Calu3 (cell line): ENCODE results near the gene CNPY3. TPM values are rescaled to one million over a fixed set of nuclear protein-coding genes. Genes with fewer than 3 reads are reported as not detected.

Source experiments
- BruUV-seq: library from RNA; stranded (reverse); fragments of 400-500 nt; replicated peaks from 2 replicates; lab custom pipeline; 2021; lab: Mats Ljungman, UMichigan
- CTCF ChIA-PET: fragments of 300-600 bp; sonication (Branson Sonifier 250); formaldehyde crosslinking; loops from one replicate; lab custom pipeline; 2022; ENCODE audit warnings: antibody characterized with exemption; lab: Charles Lee
- DNase-seq: peaks from one replicate; pipeline ENCODE4 v3.0.0; 2022
- H3K27ac Mint-ChIP-seq: one replicate; pipeline ENCODE4 v1.8.0; 2022; ENCODE audit warnings: mixed read lengths; ENCODE audit not compliant: unreplicated experiment
- H3K27me3 Mint-ChIP-seq: one replicate; pipeline ENCODE4 v1.8.0; 2022; ENCODE audit warnings: mixed read lengths; ENCODE audit not compliant: unreplicated experiment
- H3K36me3 Mint-ChIP-seq: one replicate; pipeline ENCODE4 v1.8.0; 2022; ENCODE audit warnings: mild to moderate bottlenecking, moderate library complexity, mixed read lengths; ENCODE audit not compliant: insufficient read depth, unreplicated experiment
- H3K4me1 Mint-ChIP-seq: one replicate; pipeline ENCODE4 v1.8.0; 2022; ENCODE audit warnings: mild to moderate bottlenecking, low read depth, mixed read lengths; ENCODE audit not compliant: unreplicated experiment
- H3K4me3 Mint-ChIP-seq: one replicate; pipeline ENCODE4 v1.8.0; 2022; ENCODE audit warnings: mild to moderate bottlenecking, low read depth, moderate library complexity, mixed read lengths; ENCODE audit not compliant: unreplicated experiment
- H3K9me3 Mint-ChIP-seq: one replicate; pipeline ENCODE4 v1.8.0; 2022; ENCODE audit warnings: low read depth, mixed read lengths; ENCODE audit not compliant: unreplicated experiment
- intact Hi-C: fragments of 100-400 bp; cut with micrococcal nuclease; formaldehyde crosslinking; loops from one replicate; pipeline ENCODE4 v1.10.0; 2022; ENCODE audit not compliant: unreplicated experiment
- total RNA-seq: library from RNA; stranded (reverse); gene quantifications from 2 replicates; pipeline ENCODE4 v1.2.3, GENCODE V29; 2022
- TF ChIP-seq, protein P1 (sequence below): fragments of 200-600 bp; IDR thresholded peaks from one replicate; pipeline ENCODE4 v1.8.0; 2022; ENCODE audit warnings: antibody characterized with exemption; ENCODE audit not compliant: unreplicated experiment

The CNPY3 gene
- total RNA-seq, 1 experiment from 2014 or later = 60.7 TPM

DNA sequence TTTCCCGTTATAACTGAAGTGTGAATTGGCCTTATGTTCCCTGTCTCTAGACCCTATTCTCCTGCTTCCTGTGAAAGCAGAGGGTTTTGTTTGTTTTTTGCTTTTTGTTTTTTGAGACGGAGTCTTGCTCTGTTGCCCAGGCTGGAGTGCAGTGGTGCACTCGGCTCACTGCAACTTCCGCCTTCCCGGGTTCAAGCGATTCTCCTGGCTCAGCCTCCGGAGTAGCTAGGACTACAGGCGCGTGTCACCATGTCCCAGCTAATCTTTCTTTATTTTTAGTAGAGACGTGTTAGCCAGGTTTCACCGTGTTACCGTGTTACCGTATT is 30.6 kb downstream of the CNPY3 start:
- peak overlapping the region; percentile 98 for H3K4me3 Mint-ChIP-seq
- DNase-seq = no peak
- no TSS peak for BruUV-seq
- H3K27ac Mint-ChIP-seq = peak overlapping the region; percentile 77
- TF ChIP-seq, protein P1, sequence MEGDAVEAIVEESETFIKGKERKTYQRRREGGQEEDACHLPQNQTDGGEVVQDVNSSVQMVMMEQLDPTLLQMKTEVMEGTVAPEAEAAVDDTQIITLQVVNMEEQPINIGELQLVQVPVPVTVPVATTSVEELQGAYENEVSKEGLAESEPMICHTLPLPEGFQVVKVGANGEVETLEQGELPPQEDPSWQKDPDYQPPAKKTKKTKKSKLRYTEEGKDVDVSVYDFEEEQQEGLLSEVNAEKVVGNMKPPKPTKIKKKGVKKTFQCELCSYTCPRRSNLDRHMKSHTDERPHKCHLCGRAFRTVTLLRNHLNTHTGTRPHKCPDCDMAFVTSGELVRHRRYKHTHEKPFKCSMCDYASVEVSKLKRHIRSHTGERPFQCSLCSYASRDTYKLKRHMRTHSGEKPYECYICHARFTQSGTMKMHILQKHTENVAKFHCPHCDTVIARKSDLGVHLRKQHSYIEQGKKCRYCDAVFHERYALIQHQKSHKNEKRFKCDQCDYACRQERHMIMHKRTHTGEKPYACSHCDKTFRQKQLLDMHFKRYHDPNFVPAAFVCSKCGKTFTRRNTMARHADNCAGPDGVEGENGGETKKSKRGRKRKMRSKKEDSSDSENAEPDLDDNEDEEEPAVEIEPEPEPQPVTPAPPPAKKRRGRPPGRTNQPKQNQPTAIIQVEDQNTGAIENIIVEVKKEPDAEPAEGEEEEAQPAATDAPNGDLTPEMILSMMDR = no peak
- H3K36me3 Mint-ChIP-seq = peaks cover 34% of the 10 kb centered on the region
- peaks cover 22% of the 10 kb centered on the region for H3K27me3 Mint-ChIP-seq
- CTCF ChIA-PET = interaction anchor here (1.0 to 1.4 kb wide), 3 partner anchors 19 to 30 kb away, joined by 3 to 8 read pairs (median 5); partner anchors contain the start of genes PEX6 and PPP2R5D
- peaks cover 26% of the 10 kb centered on the region for H3K4me1 Mint-ChIP-seq
- intact Hi-C loops = loop anchor here (5.0 kb wide), 1 partner anchor 182 kb away; no protein-coding TSS in a partner anchor
- no peaks in the 10 kb centered on the region for H3K9me3 Mint-ChIP-seq

DNA sequence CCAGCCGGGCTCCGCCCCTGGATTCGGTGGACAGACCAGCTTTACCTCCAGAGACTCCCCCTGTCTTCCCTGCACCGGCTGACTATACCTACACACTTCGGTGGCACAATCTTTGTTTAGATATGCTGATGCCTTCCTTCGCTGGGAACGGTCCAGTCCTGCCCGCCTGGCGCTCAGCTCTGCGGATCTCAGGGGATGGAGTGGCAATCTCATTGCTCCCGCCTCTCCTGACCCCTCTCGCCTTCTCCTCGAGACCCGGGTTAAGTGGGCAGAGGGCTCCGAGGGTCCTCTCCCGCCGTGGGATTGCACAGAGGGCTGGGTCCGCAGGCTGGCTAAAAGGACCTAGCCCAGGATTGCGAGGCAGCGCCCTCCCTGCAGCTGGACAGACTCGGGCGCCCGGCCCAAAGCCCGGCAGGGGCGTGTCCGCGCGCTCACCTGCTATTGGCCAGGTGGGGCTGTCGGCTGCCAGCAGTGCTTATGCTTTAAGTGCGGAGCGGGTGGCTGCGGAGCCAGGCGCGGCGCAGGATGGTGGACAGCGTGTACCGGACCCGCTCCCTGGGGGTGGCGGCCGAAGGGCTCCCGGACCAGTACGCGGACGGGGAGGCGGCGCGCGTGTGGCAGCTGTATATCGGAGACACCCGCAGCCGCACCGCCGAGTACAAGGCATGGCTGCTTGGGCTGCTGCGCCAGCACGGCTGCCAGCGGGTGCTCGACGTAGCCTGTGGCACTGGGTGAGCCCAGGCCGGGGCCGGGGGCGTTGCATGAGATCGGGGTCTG is 31.2 kb downstream of the CNPY3 start, which contains the start of gene GNMT:
Gene GNMT, plus strand, starts transcription at position 512 of the 777 bp plus-strand sequence. Its CDS starts 14 bp downstream, at position 526.
- intact Hi-C loops = loop anchor here (5.0 kb wide), 1 partner anchor 182 kb away; no protein-coding TSS in a partner anchor
- TF ChIP-seq, protein P1 = no peak
- CTCF ChIA-PET = interaction anchor here (0.6 to 1.4 kb wide), 6 partner anchors 19 to 652 kb away, joined by 3 to 8 read pairs (median 4); partner anchors contain the start of genes PEX6 and PPP2R5D
- Mint-ChIP-seq H3K9me3 (no peaks in the 10 kb centered on the region), H3K4me1 (peaks cover 25% of the 10 kb centered on the region), H3K27me3 (peaks cover 22% of the 10 kb centered on the region), H3K27ac (peak within 1 kb of the TSS; percentile 77), H3K36me3 (peaks cover 34% of the 10 kb centered on the region), H3K4me3 (peak within 1 kb of the TSS; percentile 98)
- DNase-seq = peak; percentile 90
- no TSS peak for BruUV-seq

DNA sequence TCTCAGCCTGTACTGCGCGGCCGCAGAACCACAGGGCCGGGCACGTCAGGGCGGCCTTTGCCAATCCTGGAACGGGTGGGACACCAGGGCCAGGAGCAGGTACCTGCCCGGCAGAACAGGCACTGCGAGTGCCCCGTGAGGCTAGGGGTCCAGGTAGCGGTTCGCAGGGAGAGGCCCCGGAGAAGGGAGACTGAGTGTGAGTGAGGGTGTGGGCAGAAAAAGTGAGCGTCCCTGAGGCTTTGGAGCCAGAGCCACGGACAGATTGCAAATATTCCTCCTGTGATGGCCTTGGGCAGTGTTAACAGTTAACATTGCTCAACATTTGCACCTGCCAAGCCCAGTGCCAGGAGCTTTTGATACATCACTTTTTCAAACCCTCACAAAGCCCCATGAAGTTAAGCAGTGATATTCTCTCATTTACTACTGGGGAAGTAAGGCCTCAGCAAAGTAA is 31.8 kb downstream of the CNPY3 start:
- Mint-ChIP-seq H3K36me3 (peaks cover 34% of the 10 kb centered on the region), H3K27ac (peak overlapping the region; percentile 77), H3K27me3 (peaks cover 22% of the 10 kb centered on the region), H3K4me3 (peak overlapping the region; percentile 98), H3K4me1 (peaks cover 25% of the 10 kb centered on the region), H3K9me3 (no peaks in the 10 kb centered on the region)
- no peak for DNase-seq
- CTCF ChIA-PET = interaction anchor here (0.7 to 1.4 kb wide), 3 partner anchors 23 to 161 kb away, joined by 3 to 5 read pairs (median 4); partner anchors contain the start of gene PPP2R5D
- intact Hi-C loops = loop anchor here (5.0 kb wide), 1 partner anchor 181 kb away; no protein-coding TSS in a partner anchor
- TF ChIP-seq, protein P1 = no peak
- no TSS peak for BruUV-seq

DNA sequence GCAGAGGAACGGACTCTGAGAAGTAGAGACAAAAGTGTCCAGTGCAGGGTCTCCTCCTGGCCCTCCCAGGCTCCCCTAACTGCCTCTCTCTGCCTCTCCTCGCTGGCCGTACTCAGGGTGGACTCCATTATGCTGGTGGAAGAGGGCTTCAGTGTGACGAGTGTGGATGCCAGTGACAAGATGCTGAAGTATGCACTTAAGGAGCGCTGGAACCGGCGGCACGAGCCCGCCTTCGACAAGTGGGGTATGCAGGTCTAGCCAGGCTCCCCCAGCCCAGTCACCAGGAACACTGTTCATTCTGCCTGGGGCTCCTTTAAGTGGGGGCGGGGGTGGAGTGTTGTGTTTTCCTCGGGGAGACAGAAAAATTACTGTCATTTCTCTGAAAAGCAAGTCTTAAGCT is 32.8 kb downstream of the CNPY3 start:
- Mint-ChIP-seq H3K36me3 (peaks cover 34% of the 10 kb centered on the region), H3K9me3 (no peaks in the 10 kb centered on the region), H3K27ac (no peak overlapping the region), H3K27me3 (peaks cover 22% of the 10 kb centered on the region), H3K4me3 (no peak overlapping the region), H3K4me1 (peaks cover 25% of the 10 kb centered on the region)
- CTCF ChIA-PET = interaction anchor here (0.7 kb wide), 1 partner anchor 16 kb away, joined by 4 read pairs; no protein-coding TSS in a partner anchor
- TF ChIP-seq, protein P1 = no peak
- no peak for DNase-seq
- TSS peak; percentile 24 for BruUV-seq
- intact Hi-C loops = loop anchor here (5.0 kb wide), 1 partner anchor 180 kb away; no protein-coding TSS in a partner anchor
